ENCODE measurements around the gene TWF1. TPM values are rescaled to one million over a fixed set of nuclear protein-coding genes. Genes with fewer than 3 reads are reported as not detected.

TWF1 gene
- total RNA-seq, 4 donors from 2014 or later = 66.5 to 116 (median 77.5) TPM

DNA sequence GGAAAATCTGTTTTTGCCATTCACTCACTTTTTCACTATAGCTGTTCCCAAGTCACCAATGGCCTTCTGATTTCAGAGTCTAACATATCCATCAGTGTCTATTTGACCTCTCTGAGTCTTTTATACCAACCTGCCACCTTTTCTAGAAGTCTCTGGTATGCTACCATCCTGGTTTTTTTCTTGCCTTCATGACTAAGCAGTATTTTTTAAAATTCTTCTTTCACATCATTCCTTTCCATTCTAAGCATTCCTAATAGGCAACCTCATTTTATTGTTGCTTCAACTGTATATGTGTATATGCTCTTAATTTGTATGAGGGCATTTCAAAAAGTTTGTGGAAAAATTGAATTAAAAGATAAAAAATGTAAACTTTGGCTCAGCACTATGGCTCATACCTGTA is 42.3 kb downstream of the TWF1 start:
- TF ChIP-seq, protein P1, sequence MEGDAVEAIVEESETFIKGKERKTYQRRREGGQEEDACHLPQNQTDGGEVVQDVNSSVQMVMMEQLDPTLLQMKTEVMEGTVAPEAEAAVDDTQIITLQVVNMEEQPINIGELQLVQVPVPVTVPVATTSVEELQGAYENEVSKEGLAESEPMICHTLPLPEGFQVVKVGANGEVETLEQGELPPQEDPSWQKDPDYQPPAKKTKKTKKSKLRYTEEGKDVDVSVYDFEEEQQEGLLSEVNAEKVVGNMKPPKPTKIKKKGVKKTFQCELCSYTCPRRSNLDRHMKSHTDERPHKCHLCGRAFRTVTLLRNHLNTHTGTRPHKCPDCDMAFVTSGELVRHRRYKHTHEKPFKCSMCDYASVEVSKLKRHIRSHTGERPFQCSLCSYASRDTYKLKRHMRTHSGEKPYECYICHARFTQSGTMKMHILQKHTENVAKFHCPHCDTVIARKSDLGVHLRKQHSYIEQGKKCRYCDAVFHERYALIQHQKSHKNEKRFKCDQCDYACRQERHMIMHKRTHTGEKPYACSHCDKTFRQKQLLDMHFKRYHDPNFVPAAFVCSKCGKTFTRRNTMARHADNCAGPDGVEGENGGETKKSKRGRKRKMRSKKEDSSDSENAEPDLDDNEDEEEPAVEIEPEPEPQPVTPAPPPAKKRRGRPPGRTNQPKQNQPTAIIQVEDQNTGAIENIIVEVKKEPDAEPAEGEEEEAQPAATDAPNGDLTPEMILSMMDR (IDR thresholded peaks at IDR 0.05; ENCODE audit: low read depth) = no peak

DNA sequence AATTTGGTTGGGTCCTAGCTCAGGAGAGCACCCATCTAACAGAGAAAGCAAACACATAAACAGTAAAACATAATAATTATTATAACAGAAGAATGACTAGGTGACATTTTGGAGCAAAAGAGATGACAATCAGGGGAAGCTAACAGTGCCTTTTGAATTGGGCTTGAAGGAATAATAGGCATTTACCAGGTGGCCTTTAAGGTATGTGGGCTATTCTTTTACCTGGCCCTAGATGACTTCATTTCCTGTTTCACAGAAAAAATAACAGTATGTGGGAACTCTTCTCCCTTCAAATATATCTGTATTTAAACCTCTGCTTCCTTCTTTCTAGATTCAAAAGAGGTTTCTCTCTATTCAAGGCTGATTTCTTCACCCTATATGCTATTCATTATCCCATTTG is 43.5 kb downstream of the TWF1 start:
- TF ChIP-seq, protein P1 (IDR thresholded peaks at IDR 0.05; ENCODE audit: low read depth) = no peak

DNA sequence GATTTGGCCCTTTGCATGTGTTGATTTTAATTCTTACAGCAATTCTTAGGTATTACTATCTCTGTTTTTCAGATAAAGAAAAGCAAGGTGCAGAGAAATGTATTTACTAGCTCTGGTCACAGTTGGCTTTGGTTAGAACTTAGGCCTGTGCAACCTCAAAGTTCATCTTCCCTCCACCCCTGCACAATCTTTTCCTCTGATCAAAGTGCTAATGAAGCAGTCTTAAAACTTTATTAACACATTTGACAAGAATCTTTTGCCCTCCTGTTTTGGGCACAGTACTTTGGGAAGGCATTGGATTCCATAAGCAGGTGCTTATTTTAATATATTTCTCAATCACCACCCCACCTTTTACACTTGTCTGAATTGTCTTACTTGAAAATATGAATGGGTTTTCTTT is 44.6 kb downstream of the TWF1 start:
- TF ChIP-seq, protein P1 (IDR thresholded peaks at IDR 0.05; ENCODE audit: low read depth) = no peak

DNA sequence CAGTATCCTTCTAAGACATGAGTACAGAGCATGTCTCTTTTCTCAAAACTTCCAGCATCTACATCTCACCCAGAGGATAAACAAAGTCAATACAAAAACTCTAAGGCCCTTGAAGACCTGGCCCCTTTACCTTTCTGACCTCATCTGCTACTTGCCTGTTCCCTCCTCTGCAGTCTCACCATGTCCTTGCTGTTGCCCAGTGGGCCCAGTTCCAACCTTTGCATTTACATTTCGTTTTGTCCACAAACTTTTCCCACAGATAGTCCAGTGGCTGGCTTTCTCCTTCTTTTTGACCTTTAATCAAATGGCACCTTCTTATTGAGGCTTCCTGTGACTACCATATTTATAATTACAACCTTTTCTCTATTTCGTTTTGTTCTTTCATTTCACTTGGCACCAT is 45.7 kb downstream of the TWF1 start:
- TF ChIP-seq, protein P1 (IDR thresholded peaks at IDR 0.05; ENCODE audit: low read depth) = no peak

DNA sequence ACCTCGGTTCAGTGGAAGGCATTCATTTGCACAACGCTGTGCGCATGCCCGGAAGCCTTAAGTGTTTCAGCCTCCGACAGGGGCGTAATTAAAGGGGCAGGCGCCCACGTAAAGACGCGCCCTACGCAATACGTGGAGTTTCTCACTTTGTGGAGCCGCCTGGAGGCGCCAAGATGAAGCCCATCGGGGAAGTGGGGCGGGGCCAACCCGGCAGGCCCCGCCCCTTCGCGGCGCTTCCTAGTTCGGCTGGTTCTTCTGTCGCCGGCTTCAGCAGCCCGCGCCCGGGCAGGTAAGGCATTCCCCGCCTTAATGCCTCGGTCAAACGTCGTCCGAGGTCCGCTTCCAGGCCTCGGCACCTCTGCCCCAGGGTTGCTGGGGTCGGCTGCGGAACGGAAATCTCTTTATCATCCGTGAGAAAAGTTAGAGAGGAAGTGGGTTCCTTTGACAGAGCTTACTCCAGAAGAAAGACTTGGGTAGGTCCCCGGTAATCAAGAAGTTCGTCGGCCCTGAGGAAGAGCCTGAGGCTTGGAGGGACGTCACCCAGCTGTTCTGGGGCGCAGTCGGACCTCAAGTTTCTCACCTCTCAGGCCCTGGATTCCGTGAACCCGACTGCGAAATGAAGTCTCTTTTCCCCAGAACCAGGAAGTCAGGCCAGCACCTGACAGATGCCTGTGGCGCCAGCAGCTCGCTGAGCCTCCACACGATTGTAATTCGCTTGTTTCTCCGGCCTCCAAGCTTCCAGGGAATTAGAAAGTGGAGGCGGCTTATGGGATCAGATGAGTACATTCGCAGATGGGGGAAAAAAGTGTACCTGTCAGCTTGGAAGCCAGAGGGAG is 47.2 kb downstream of the TWF1 start, which contains the start of the genes IRAK4 and PUS7L:
TSS of gene IRAK4 (plus strand) at position 224 of the 836 bp plus-strand sequence. CDS start 9,161 bp downstream, outside the sequence.
TSS of gene PUS7L (minus strand) at position 63 of the 836 bp plus-strand sequence. CDS start 3,545 bp downstream, outside the sequence.
- TF ChIP-seq, protein P1 (IDR thresholded peaks at IDR 0.05; ENCODE audit: low read depth) = no peak

DNA sequence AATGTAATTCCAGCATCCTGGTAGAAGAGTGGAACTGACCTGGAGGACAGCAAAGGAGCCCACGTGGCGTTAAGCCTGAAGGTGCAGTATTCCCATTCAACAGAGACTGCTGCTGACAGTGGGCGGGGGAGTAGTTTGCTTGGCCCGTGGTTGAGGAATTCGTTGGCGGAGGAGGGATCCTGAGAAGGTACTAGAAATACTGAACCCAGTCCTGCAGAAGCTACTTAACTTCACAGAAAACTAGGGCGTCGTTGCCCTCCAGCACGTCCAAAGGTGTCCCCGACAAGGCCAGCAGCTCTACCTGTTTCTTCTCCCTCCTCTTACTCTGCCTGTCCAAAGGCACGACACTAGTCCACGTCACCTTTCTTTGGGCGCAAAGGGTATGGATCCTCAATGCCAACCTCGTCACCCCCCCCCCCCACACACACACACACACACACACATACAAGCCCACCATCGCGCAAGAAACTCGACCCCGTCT is 47.8 kb downstream of the TWF1 start:
- TF ChIP-seq, protein P1 (IDR thresholded peaks at IDR 0.05; ENCODE audit: low read depth) = no peak

DNA sequence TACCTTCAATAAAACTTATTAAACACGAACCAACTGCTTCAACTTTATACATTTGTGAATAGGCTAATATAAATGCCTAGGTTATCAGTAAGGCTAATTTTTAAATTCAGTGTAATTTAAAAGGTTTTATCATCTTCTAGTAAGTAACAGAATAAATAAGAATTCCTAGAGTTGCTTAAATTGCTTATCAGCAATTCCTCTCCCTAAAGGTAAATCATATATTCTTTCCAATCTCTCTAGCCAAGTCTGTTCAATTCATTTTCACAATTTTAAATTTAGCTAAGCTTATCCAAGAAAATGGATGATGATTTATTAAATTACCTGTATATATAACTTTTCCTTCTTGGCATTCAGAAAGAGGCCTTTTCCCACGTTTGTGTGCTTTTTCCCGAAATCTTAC is 52.1 kb downstream of the TWF1 start:
- TF ChIP-seq, protein P1 (IDR thresholded peaks at IDR 0.05; ENCODE audit: low read depth) = no peak

Measured in subcutaneous adipose tissue (tissue), 4 donors.